ENCODE data around the gene DOCK9.

DOCK9 gene

GRCh38 chr13:98792321-98792720 lies 185.5 kb downstream of the DOCK9 start:
- Histone ChIP-seq H3K36me3 (ENCODE audit: control insufficient read depth, insufficient read depth, low read length) (no peaks in the 10 kb centered on the region), H3K27ac (no peak overlapping the region)
- TF ChIP-seq CTCF (IDR thresholded peaks at IDR 0.05) = no peak

GRCh38 chr13:98791611-98792010 lies 186.3 kb downstream of the DOCK9 start:
- Histone ChIP-seq H2AFZ (no peak overlapping the region), H3K9ac (no peak overlapping the region), H3K4me3 (ENCODE audit: low read depth, low read length) (no peak overlapping the region), H3K27me3 (ENCODE audit: control insufficient read depth, insufficient read depth, low read length) (no peaks in the 10 kb centered on the region), H3K4me2 (ENCODE audit: low read length) (no peak overlapping the region), H3K9me3 (ENCODE audit: control insufficient read depth, low read length) (no peaks in the 10 kb centered on the region), H3K27ac (no peak overlapping the region), H3K79me2 (no peaks in the 10 kb centered on the region), H3K36me3 (ENCODE audit: control insufficient read depth, insufficient read depth, low read length) (no peaks in the 10 kb centered on the region), H3K4me1 (no peaks in the 10 kb centered on the region)
- TF ChIP-seq CTCF (IDR thresholded peaks at IDR 0.05) = no peak

More at GRCh38 chr13:98792321-98792720, 185.5 kb downstream of the DOCK9 start:
- Histone ChIP-seq H3K9me3 (ENCODE audit: control insufficient read depth, low read length) (no peaks in the 10 kb centered on the region), H3K4me3 (ENCODE audit: low read depth, low read length) (no peak overlapping the region), H3K9ac (no peak overlapping the region), H3K4me2 (ENCODE audit: low read length) (no peak overlapping the region), H3K4me1 (no peaks in the 10 kb centered on the region), H3K79me2 (no peaks in the 10 kb centered on the region), H3K27me3 (ENCODE audit: control insufficient read depth, insufficient read depth, low read length) (no peaks in the 10 kb centered on the region), H2AFZ (no peak overlapping the region)

- no peak for TF ChIP-seq CTCF (IDR thresholded peaks at IDR 0.05)
- Histone ChIP-seq H3K27ac (no peak overlapping the region), H3K27me3 (ENCODE audit: control insufficient read depth, insufficient read depth, low read length) (no peaks in the 10 kb centered on the region), H3K79me2 (no peaks in the 10 kb centered on the region), H3K9me3 (ENCODE audit: control insufficient read depth, low read length) (no peaks in the 10 kb centered on the region), H3K4me1 (no peaks in the 10 kb centered on the region), H3K36me3 (ENCODE audit: control insufficient read depth, insufficient read depth, low read length) (no peaks in the 10 kb centered on the region), H3K4me3 (ENCODE audit: low read depth, low read length) (no peak overlapping the region), H2AFZ (no peak overlapping the region), H3K4me2 (ENCODE audit: low read length) (no peak overlapping the region), H3K9ac (no peak overlapping the region)
Observed at GRCh38 chr13:98787996-98788395, 189.9 kb downstream of the DOCK9 start.

- no peak overlapping the region for H3K27ac ChIP-seq
- no peaks in the 10 kb centered on the region for H3K9me3 ChIP-seq (ENCODE audit: control insufficient read depth, low read length)
- H3K4me3 ChIP-seq (ENCODE audit: low read depth, low read length) = no peak overlapping the region
- no peak overlapping the region for H3K9ac ChIP-seq
- no peak for TF ChIP-seq CTCF (IDR thresholded peaks at IDR 0.05)
- H3K27me3 ChIP-seq (ENCODE audit: control insufficient read depth, insufficient read depth, low read length) = no peaks in the 10 kb centered on the region
- no peak overlapping the region for H3K4me2 ChIP-seq (ENCODE audit: low read length)
- no peaks in the 10 kb centered on the region for H3K79me2 ChIP-seq
- H3K36me3 ChIP-seq (ENCODE audit: control insufficient read depth, insufficient read depth, low read length) = no peaks in the 10 kb centered on the region
- no peak overlapping the region for H2AFZ ChIP-seq
- no peaks in the 10 kb centered on the region for H3K4me1 ChIP-seq
Observed at GRCh38 chr13:98787173-98787572, 190.7 kb downstream of the DOCK9 start.

- Histone ChIP-seq H3K4me3 (ENCODE audit: low read depth, low read length) (no peak overlapping the region), H3K9me3 (ENCODE audit: control insufficient read depth, low read length) (no peaks in the 10 kb centered on the region), H3K4me2 (ENCODE audit: low read length) (no peak overlapping the region), H3K36me3 (ENCODE audit: control insufficient read depth, insufficient read depth, low read length) (no peaks in the 10 kb centered on the region), H3K27me3 (ENCODE audit: control insufficient read depth, insufficient read depth, low read length) (no peaks in the 10 kb centered on the region), H3K4me1 (no peaks in the 10 kb centered on the region), H3K79me2 (no peaks in the 10 kb centered on the region), H3K9ac (no peak overlapping the region), H3K27ac (no peak overlapping the region), H2AFZ (no peak overlapping the region)
- no peak for TF ChIP-seq CTCF (IDR thresholded peaks at IDR 0.05)
Observed at GRCh38 chr13:98786023-98786422, 191.8 kb downstream of the DOCK9 start.

Data from parathyroid adenoma (tissue), 2 donors.